NCI-H524 (cell line): ENCODE measurements around the gene IL12A.

Source experiments
- DNase-seq, 2 experiments: peaks; one replicate each; lab custom pipeline; 2025; lab: John Stamatoyannopoulos, UW

IL12A gene

DNA sequence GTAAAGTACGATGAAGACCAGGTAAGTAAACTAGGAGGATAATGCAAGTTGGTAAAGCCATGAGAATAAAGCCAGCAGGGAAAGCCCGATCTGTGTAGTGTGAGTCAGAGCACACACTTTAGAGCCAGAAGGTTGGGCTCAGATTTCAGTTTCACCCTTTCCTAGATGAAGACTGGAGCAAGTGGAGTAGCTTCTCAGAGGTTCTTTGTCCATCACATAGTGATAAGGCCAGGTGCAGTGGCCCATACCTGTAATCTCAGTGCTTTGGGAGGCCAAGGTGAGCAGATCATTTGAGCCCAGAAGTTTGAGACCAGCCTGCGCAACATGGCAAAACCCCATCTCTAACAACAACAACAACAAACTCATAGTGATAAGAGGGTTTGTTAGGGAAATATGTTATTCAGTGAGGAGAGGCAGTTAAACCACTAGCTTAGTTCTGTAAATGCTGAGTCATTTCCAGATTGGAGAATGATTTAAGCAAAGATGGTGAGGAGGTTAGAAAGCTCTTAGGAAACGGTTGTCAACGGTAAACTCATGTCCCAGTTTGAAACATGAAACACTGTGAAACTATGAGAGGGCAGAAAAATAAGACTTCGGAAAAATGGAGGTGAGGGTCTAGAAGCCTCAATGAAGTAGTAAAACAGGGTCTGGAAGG lies 39.0 kb downstream of the IL12A start:
- DNase-seq = no peak

DNA sequence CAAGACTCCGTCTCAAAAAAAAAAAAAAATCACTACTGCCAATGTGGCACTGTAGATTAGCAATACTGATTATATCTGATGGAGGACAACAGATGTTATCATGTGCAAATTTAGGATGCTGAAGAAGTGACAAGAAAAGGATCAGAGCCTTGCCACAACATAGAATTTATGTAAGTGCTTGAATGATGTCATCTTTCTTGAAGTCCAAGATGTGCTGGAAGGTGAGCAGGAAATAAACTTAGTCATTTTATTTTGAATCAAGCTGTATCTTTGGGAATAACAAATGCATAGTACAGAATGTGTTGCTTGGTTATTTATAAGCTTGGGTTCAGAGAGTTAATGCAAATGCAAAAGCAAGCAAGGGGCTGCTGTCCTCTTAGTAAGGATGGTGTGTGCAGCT lies 47.1 kb downstream of the IL12A start:
- DNase-seq = no peak

DNA sequence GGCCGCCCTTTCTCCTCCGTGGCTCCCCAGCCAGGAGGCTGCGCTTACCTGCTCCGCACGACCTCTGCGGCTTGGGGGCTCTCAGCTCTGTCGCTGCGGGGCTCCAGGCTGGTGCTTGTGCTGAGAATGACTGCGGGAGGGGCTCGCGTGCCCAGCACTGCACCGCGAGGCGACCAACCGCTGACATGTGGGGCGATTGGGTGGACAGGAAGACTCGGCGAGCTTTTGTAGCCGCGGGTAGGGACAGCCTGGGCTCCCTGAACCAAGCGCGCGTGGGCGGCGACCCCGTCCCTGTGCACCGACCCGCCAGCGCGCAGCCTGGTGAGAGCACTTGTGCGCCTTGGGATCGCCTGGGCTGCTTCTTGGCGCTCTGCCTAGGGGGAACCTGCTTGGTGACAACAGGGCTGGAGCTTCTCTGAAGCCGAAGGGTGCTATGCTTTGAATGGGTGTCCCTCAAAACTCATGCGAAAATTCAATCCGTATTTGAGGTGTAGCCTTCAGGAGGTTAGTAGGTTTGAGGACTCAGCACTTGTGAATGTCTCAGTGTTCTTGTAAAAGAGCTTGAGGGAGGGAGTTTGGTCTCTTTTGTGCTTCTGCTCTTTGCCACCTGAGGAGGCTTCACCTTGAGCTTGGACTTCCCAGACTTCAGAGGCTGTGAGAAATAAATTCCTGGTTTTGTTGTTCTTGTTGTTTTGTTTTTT lies 50.4 kb downstream of the IL12A start:
- DNase-seq = peak; percentile 54 to 70

DNA sequence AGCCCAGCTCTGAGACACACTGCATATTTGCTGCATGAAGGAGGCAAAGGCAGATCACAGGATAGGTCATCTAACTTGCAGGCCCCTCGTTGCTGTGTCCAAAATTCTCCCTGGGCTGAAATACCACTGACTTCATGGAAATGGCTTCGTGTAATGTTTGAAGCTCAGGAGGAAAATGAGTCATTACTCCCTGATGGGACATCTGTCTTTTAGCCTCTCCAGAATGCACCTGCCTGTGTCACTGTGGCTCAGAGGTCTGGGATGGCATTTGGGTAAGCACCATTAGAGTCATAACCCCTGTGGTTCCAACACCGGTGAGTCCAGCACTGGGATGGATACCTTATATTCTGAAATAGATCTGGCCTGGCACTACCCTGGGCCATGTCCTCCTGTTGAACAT lies 51.5 kb downstream of the IL12A start:
- peak in 1 of 2 experiments; percentile 54 for DNase-seq

DNA sequence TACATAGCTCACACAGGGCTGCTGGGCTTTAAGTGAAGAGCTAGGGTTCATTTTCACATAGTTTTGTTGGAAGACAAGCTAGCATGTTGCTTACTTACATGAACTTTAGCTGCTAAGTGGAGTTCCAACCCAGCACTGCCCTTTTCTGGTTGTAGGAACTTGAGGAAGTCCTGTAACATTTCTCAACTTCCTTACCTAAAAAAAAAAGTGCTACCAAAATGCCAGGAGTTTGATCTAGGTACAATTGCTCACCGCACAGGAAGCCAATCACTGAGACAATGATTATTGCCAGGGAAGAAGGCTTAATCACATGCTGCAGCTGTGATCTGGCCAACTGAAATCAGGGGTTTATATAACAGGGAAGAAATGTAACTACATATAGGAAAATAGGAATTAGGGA lies 52.8 kb downstream of the IL12A start:
- no peak for DNase-seq

DNA sequence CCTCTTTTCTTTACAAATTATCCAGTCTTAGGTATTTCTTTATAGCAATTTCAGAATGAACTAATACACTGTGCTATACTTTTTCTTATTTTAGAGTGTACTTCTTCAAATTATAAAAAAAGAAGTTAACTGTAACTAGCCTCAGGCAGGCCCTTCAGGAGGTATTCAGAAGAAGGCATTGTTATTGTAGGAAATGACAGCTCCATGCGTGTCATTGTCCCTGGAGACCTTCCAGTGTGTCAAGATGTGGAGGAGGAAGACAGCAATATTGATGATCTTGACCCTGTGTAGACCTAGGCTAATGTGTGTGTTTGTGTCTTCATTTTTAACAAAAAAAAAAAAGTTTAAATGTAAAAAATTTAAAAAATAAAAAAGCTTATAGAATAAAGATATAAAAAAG lies 55.5 kb downstream of the IL12A start:
- no peak for DNase-seq
